ENCODE results near the gene RFXAP. TPM values are rescaled to one million over a fixed set of nuclear protein-coding genes. Genes with fewer than 3 reads are reported as not detected.

Gene RFXAP
- total RNA-seq, 1 donor from 2014 or later = 4.2 TPM

DNA sequence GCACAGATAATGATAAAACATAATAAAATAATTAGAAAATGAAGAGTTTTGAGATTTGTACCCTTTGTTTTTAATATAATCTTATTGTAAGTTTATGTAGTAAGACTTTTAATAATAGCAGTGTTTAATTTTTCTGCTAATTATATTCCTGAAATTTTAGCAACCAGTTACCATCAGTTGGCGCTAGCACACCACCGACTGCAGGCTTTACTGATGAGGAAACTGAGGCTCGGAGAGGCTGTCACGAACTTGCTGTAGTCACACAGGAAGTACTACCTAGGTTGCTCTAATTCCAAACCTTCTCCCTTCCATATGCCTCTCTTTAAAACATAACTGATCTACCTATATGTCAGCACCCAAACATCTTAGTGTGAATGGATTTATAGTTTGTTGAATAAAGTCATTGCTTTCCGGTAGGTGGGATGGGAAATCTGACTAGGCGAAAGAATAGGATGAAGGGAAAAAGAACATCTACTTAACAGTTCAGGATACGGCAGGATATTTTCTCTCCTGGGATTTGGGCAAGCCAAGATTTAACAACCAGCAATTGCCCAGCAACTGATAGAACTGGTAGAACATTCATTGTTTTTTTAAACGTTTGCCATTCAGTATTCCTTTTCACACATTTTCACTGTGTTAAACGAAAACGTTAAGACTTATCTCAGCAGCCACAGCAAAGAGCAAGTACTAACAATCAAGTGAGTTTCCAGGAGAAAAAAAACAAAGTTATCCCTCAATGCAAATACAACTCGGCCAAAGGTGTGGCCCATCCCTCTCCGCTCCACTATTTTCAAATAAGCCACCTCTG lies 822 bp upstream of the RFXAP start:
- Histone ChIP-seq H3K36me3 (no peaks in the 10 kb centered on the region), H3K4me1 (peaks cover 46% of the 10 kb centered on the region), H3K27me3 (ENCODE audit: low read depth) (no peaks in the 10 kb centered on the region), H3K4me3 (peak overlapping the region; percentile 93), H3K9me3 (replicated peaks) (no peaks in the 10 kb centered on the region), H3K27ac (replicated peaks) (peak overlapping the region; percentile 84)
- DNase-seq = no peak
- TF ChIP-seq, protein P1, sequence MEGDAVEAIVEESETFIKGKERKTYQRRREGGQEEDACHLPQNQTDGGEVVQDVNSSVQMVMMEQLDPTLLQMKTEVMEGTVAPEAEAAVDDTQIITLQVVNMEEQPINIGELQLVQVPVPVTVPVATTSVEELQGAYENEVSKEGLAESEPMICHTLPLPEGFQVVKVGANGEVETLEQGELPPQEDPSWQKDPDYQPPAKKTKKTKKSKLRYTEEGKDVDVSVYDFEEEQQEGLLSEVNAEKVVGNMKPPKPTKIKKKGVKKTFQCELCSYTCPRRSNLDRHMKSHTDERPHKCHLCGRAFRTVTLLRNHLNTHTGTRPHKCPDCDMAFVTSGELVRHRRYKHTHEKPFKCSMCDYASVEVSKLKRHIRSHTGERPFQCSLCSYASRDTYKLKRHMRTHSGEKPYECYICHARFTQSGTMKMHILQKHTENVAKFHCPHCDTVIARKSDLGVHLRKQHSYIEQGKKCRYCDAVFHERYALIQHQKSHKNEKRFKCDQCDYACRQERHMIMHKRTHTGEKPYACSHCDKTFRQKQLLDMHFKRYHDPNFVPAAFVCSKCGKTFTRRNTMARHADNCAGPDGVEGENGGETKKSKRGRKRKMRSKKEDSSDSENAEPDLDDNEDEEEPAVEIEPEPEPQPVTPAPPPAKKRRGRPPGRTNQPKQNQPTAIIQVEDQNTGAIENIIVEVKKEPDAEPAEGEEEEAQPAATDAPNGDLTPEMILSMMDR (IDR thresholded peaks at IDR 0.05; ENCODE audit: borderline replicate concordance) = no peak
- intact Hi-C loops (cut with micrococcal nuclease) = no loop called here

DNA sequence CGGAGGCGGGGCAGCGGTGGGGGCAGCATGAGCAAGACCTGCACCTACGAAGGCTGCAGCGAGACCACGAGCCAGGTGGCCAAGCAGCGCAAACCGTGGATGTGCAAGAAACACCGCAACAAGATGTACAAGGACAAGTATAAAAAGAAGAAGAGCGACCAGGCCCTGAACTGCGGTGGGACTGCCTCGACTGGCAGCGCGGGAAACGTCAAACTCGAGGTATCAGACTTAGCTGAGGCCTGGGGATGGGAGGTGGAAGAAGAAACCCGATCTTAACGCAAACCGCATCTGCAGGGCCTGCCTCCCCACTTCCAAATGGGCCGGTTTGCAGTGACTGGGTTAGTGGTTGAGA lies 693 bp downstream of the RFXAP start:
- Histone ChIP-seq H3K36me3 (no peaks in the 10 kb centered on the region), H3K27ac (replicated peaks) (peak overlapping the region; percentile 84), H3K4me1 (peaks cover 54% of the 10 kb centered on the region), H3K27me3 (ENCODE audit: low read depth) (no peaks in the 10 kb centered on the region), H3K9me3 (replicated peaks) (no peaks in the 10 kb centered on the region), H3K4me3 (peak overlapping the region; percentile 93)
- DNase-seq = no peak
- TF ChIP-seq, protein P1 (IDR thresholded peaks at IDR 0.05; ENCODE audit: borderline replicate concordance) = no peak
- intact Hi-C loops (cut with micrococcal nuclease) = no loop called here

- peaks cover 54% of the 10 kb centered on the region for H3K4me1 ChIP-seq
- no peak for DNase-seq
- TF ChIP-seq, protein P1 (IDR thresholded peaks at IDR 0.05; ENCODE audit: borderline replicate concordance) = no peak
- no peaks in the 10 kb centered on the region for H3K9me3 ChIP-seq (replicated peaks)
- no peaks in the 10 kb centered on the region for H3K36me3 ChIP-seq
- no peaks in the 10 kb centered on the region for H3K27me3 ChIP-seq (ENCODE audit: low read depth)
- intact Hi-C loops (cut with micrococcal nuclease) = no loop called here
- no peak overlapping the region for H3K27ac ChIP-seq (replicated peaks)
- peak overlapping the region; percentile 93 for H3K4me3 ChIP-seq
Measured at GRCh38 chr13:36820222-36820621, 1.2 kb downstream of the RFXAP start.

- DNase-seq = no peak
- TF ChIP-seq, protein P1 (IDR thresholded peaks at IDR 0.05; ENCODE audit: borderline replicate concordance) = no peak
- peaks cover 54% of the 10 kb centered on the region for H3K4me1 ChIP-seq
Measured at GRCh38 chr13:36822785-36823184, 3.8 kb downstream of the RFXAP start.

DNA sequence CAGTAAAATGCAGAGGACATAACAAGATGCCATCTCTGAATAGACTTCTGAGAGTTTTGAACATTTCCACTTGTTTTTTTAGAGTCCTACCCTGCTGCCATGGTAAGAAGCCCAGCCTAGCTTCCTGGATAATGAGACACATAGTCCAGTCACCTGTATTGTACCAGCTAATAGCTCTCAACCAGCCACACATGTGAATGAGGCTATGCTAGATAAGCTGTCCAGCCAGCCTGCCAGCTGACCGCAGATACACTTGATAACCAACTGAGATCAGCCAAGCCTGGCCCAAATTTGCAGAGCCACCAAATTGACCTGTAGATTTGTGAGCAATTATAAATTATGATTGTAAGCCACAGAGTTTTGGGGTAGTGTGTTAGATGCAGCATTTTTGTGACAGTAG lies 10.7 kb downstream of the RFXAP start:
- no peak for DNase-seq
- TF ChIP-seq, protein P1 (IDR thresholded peaks at IDR 0.05; ENCODE audit: borderline replicate concordance) = no peak
- H3K9me3 ChIP-seq (replicated peaks) = no peaks in the 10 kb centered on the region

More at GRCh38 chr13:36822785-36823184, 3.8 kb downstream of the RFXAP start:
- Histone ChIP-seq H3K27ac (replicated peaks) (no peak overlapping the region), H3K27me3 (ENCODE audit: low read depth) (no peaks in the 10 kb centered on the region), H3K4me3 (no peak overlapping the region), H3K9me3 (replicated peaks) (no peaks in the 10 kb centered on the region), H3K36me3 (peaks cover 10% of the 10 kb centered on the region)
- intact Hi-C loops (cut with micrococcal nuclease) = no loop called here

More for the DNA sequence above, 10.7 kb downstream of the RFXAP start:
- no peaks in the 10 kb centered on the region for H3K4me1 ChIP-seq
- intact Hi-C loops (cut with micrococcal nuclease) = no loop called here
- peaks cover 18% of the 10 kb centered on the region for H3K36me3 ChIP-seq
- no peak overlapping the region for H3K27ac ChIP-seq (replicated peaks)
- H3K4me3 ChIP-seq = no peak overlapping the region
- H3K27me3 ChIP-seq (ENCODE audit: low read depth) = no peaks in the 10 kb centered on the region
